Measurements from ENCODE around the gene TBC1D9.

DNA sequence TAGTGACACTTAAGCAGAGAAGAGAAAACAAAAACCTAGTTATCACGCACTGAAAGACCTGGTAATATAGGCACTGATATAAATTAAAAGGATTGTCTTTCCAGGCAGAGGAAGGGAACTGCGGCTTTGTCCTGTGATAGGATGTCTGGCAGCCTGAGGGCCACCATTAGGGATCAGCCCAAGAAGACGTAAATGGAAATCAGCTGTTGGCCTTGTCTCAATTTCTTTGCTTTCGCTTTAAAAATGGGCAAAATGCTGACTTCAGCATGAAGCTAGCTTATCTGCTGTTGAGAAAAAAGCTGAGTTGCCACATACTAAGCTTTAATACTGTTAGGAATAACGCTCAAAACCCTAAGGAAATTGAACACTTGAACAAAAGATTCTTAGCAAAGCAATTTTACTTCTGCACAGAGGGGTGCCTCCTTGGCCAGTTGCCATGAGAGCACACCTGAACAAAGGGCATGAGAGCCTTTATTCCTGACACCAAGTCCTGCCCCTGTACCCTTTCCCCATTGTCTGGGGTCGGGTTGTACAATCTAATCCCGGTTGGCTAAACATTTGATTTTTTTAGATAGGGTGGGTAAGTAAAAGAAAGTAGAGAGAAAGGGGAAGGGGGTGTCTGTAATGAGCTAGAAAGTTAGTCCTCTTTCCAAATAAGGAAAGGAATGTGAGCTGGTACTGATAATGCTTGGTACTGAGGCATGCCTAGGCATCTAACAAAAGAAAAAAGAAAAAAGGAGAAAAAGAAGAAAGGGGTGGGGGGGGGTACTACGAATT lies 102.3 kb downstream of the TBC1D9 start:
- TF ChIP-seq, protein P1, sequence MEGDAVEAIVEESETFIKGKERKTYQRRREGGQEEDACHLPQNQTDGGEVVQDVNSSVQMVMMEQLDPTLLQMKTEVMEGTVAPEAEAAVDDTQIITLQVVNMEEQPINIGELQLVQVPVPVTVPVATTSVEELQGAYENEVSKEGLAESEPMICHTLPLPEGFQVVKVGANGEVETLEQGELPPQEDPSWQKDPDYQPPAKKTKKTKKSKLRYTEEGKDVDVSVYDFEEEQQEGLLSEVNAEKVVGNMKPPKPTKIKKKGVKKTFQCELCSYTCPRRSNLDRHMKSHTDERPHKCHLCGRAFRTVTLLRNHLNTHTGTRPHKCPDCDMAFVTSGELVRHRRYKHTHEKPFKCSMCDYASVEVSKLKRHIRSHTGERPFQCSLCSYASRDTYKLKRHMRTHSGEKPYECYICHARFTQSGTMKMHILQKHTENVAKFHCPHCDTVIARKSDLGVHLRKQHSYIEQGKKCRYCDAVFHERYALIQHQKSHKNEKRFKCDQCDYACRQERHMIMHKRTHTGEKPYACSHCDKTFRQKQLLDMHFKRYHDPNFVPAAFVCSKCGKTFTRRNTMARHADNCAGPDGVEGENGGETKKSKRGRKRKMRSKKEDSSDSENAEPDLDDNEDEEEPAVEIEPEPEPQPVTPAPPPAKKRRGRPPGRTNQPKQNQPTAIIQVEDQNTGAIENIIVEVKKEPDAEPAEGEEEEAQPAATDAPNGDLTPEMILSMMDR (IDR thresholded peaks at IDR 0.05): no peak
- TF ChIP-seq RORB (CRISPR knock-in tag; IDR thresholded peaks at IDR 0.05): no peak
- no peak for TF ChIP-seq TEAD1 (CRISPR knock-in tag; IDR thresholded peaks at IDR 0.05)
- no peak for TF ChIP-seq FOXP1 (CRISPR knock-in tag; IDR thresholded peaks at IDR 0.05; ENCODE audit: borderline replicate concordance)
- TF ChIP-seq, protein P2, sequence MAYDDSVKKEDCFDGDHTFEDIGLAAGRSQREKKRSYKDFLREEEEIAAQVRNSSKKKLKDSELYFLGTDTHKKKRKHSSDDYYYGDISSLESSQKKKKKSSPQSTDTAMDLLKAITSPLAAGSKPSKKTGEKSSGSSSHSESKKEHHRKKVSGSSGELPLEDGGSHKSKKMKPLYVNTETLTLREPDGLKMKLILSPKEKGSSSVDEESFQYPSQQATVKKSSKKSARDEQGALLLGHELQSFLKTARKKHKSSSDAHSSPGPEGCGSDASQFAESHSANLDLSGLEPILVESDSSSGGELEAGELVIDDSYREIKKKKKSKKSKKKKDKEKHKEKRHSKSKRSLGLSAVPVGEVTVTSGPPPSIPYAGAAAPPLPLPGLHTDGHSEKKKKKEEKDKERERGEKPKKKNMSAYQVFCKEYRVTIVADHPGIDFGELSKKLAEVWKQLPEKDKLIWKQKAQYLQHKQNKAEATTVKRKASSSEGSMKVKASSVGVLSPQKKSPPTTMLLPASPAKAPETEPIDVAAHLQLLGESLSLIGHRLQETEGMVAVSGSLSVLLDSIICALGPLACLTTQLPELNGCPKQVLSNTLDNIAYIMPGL (CRISPR knock-in tag; IDR thresholded peaks at IDR 0.05): no peak
- TF ChIP-seq, protein P3, sequence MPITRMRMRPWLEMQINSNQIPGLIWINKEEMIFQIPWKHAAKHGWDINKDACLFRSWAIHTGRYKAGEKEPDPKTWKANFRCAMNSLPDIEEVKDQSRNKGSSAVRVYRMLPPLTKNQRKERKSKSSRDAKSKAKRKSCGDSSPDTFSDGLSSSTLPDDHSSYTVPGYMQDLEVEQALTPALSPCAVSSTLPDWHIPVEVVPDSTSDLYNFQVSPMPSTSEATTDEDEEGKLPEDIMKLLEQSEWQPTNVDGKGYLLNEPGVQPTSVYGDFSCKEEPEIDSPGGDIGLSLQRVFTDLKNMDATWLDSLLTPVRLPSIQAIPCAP (CRISPR knock-in tag; IDR thresholded peaks at IDR 0.05): no peak
- no peak for TF ChIP-seq NFYB (CRISPR knock-in tag; conservative IDR thresholded peaks at IDR 0.05; ENCODE audit: low read depth)
- TF ChIP-seq, protein P4, sequence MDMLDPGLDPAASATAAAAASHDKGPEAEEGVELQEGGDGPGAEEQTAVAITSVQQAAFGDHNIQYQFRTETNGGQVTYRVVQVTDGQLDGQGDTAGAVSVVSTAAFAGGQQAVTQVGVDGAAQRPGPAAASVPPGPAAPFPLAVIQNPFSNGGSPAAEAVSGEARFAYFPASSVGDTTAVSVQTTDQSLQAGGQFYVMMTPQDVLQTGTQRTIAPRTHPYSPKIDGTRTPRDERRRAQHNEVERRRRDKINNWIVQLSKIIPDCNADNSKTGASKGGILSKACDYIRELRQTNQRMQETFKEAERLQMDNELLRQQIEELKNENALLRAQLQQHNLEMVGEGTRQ (CRISPR knock-in tag; IDR thresholded peaks at IDR 0.05): no peak

Measured in WTC11 (cell line).